K562 (cell line): ENCODE data around the gene GTPBP6. TPM values are rescaled to one million over a fixed set of nuclear protein-coding genes. Genes with fewer than 3 reads are reported as not detected.

Experiments used
- ATAC-seq: fragments of 200-7000 bp; cut with Tn5 transposase; 3 replicates; pipeline ENCODE4 v1.9.1; 2020; ENCODE audit warnings: moderate library complexity
- BruUV-seq: library from RNA; stranded (reverse); fragments of 400-500 nt; replicated peaks from 2 replicates; lab custom pipeline; 2021; lab: Mats Ljungman, UMichigan
- CTCF ChIA-PET: fragments of 300-600 bp; formaldehyde crosslinking; extraction: SDS; loops from one replicate; lab custom pipeline; 2021; ENCODE audit warnings: low intra/inter-chr PET ratio; lab: Yijun Ruan, JAX
- POLR2A ChIA-PET: fragments of 300-600, 350-650 bp; sonication (Branson Sonifier 250); formaldehyde crosslinking; extraction: SDS; loops from one replicate; lab custom pipeline; 2021; ENCODE audit warnings: antibody characterized with exemption, inconsistent platforms; lab: Yijun Ruan, JAX
- DNase-seq, 4 experiments: peaks; one replicate each; pipeline versions ENCODE4 v3.0.0 to v3.0.0-alpha.2; 2011 to 2018; ENCODE audit warnings: low spot score in 3 of 4, mixed read lengths in 3 of 4; ENCODE audit errors: extremely low read depth in 1 of 4
- FAIRE-seq: peaks from 2 replicates; lab custom pipeline; 2011; peaks lifted over from hg19 to GRCh38; lab: Jason Lieb, UNC
- H2AFZ ChIP-seq: 2 replicates; pipeline ENCODE4 v1.6.0; 2011; ENCODE audit warnings: low read depth, low read length, control low read depth, inconsistent platforms
- H3K27ac ChIP-seq: fragments of 200-600 bp; 3 replicates; pipeline ENCODE4 v1.8.0; 2011; ENCODE audit warnings: low read depth, mild to moderate bottlenecking, control low read depth, inconsistent platforms, low read length, moderate library complexity, mixed read lengths; ENCODE audit errors: extremely low read depth
- H3K27me3 ChIP-seq, 2 experiments: fragments of 300-600 bp in 1 of 2; 2 replicates in 1 of 2; 3 replicates in 1 of 2; pipeline versions ENCODE4 v1.6.0 to v1.8.0; 2011; ENCODE audit warnings: inconsistent platforms in 2 of 2, low read length in 2 of 2, mild to moderate bottlenecking in 1 of 2, mixed read lengths in 1 of 2, moderate library complexity in 1 of 2; ENCODE audit not compliant: control insufficient read depth in 2 of 2, insufficient read depth in 2 of 2
- H3K36me3 ChIP-seq: fragments of 300-600 bp; 3 replicates; pipeline ENCODE4 v1.8.0; 2011; ENCODE audit warnings: mild to moderate bottlenecking, low read length, inconsistent platforms; ENCODE audit not compliant: control insufficient read depth, insufficient read depth
- H3K4me1 ChIP-seq, 2 experiments: fragments of 200-600 bp in 1 of 2; replicated peaks in 1 of 2; 2 replicates in 1 of 2; 3 replicates in 1 of 2; pipeline versions ENCODE4 v1.5.1 to v1.8.0; 2011; ENCODE audit warnings: inconsistent platforms in 2 of 2, low read length in 2 of 2, mild to moderate bottlenecking in 1 of 2, mixed read lengths in 1 of 2, moderate library complexity in 1 of 2; ENCODE audit not compliant: control insufficient read depth in 2 of 2, insufficient read depth in 2 of 2
- H3K4me2 ChIP-seq: 2 replicates; pipeline ENCODE4 v1.6.1; 2011; ENCODE audit warnings: low read length, control low read depth, inconsistent platforms, mixed read lengths; ENCODE audit not compliant: insufficient read depth
- H3K4me3 ChIP-seq: fragments of 200-600 bp; sonication (generic), shearing (Covaris generic); 2 replicates; pipeline ENCODE4 v1.5.1; 2016; ENCODE audit warnings: control low read depth, inconsistent platforms
- H3K79me2 ChIP-seq: fragments of 200-600 bp; 3 replicates; pipeline ENCODE4 v1.8.0; 2011; ENCODE audit warnings: low read length, inconsistent platforms; ENCODE audit not compliant: control insufficient read depth, insufficient read depth
- H3K9ac ChIP-seq, 2 experiments: 2 replicates each; pipeline versions ENCODE4 v1.6.0 to v1.6.1; 2011; ENCODE audit warnings: low read depth in 2 of 2, low read length in 2 of 2, control low read depth in 1 of 2, inconsistent platforms in 1 of 2, mild to moderate bottlenecking in 1 of 2, mixed read lengths in 1 of 2; ENCODE audit not compliant: insufficient read depth in 1 of 2
- H3K9me1 ChIP-seq: one replicate; pipeline ENCODE4 v1.6.0; 2011; ENCODE audit warnings: inconsistent platforms, mild to moderate bottlenecking, low read length, moderate library complexity; ENCODE audit not compliant: control insufficient read depth, insufficient read depth
- H3K9me3 ChIP-seq: replicated peaks from 2 replicates; pipeline ENCODE4 v1.5.1; 2011; ENCODE audit warnings: low read depth, low read length, inconsistent platforms; ENCODE audit not compliant: control insufficient read depth, insufficient read depth
- H4K20me1 ChIP-seq: replicated peaks from 2 replicates; pipeline ENCODE4 v1.6.1; 2011; ENCODE audit warnings: low read length, inconsistent platforms, mixed read lengths; ENCODE audit not compliant: control insufficient read depth, insufficient read depth
- BHLHE40 ChIP-seq: IDR thresholded peaks from 2 replicates; pipeline ENCODE4 v1.6.1; 2011; ENCODE audit warnings: low read length, improper control_type of control experiment
- E2F3 ChIP-seq: fragments of 250-450 bp; sonication (Bioruptor Pico); IDR thresholded peaks from 2 replicates; pipeline ENCODE4 v1.4.0; 2020; ENCODE audit warnings: mild to moderate bottlenecking
- MCM3 ChIP-seq: fragments of 450-650 bp; IDR thresholded peaks from 2 replicates; pipeline ENCODE4 v1.6.1; 2016
- MEIS2 ChIP-seq: fragments of 450-650 bp; IDR thresholded peaks from 2 replicates; pipeline ENCODE4 v1.6.1; 2014; ENCODE audit warnings: mild to moderate bottlenecking; ENCODE audit not compliant: partially characterized antibody
- SMAD3 ChIP-seq: fragments of 450-650 bp; formaldehyde crosslinking; conservative IDR thresholded peaks from 2 replicates; pipeline ENCODE4 v1.4.0; 2020; ENCODE audit warnings: mild to moderate bottlenecking
- ZNF586 ChIP-seq: fragments of 450-650 bp; formaldehyde crosslinking; conservative IDR thresholded peaks from 2 replicates; pipeline ENCODE4 v1.4.0; 2020; ENCODE audit warnings: mild to moderate bottlenecking, moderate library complexity
- ZNF780A ChIP-seq: fragments of 250-450 bp; sonication (Bioruptor Pico); IDR thresholded peaks from 2 replicates; pipeline ENCODE4 v1.5.0; 2021; ENCODE audit warnings: mild to moderate bottlenecking
- WGBS: fragments of 100-300 bp; shearing (Covaris generic); methylation state at CpG from one replicate; pipeline ENCODE4 v1.1.6; 2016; ENCODE audit warnings: low coverage, mixed read lengths; ENCODE audit not compliant: insufficient coverage; ENCODE audit errors: missing lambda C conversion rate; 5-methylcytosine and 5-hydroxymethylcytosine counted together
- in situ Hi-C: fragments of 300-500 bp; cut with MboI; formaldehyde crosslinking; loops from 4 replicates; pipeline ENCODE4 v1.15.0; 2018; ENCODE audit warnings: inconsistent platforms, mixed read lengths
- intact Hi-C: fragments of 100-400 bp; cut with micrococcal nuclease; formaldehyde crosslinking; loops from 2 replicates; pipeline ENCODE4 v1.14.2; 2022
- polyA plus RNA-seq, 8 experiments: library from polyadenylated mRNA; depleted of rRNA in 4 of 8; stranded (reverse) in 5 of 8; unstranded in 3 of 8; fragments of >200 nt; fragmentation: Nextera tagmentation in 2 of 8; fragmentation: Illumina TruSeq in 1 of 8; extraction: Ambion mirVana in 2 of 8; extraction: Trizol in 1 of 8; gene quantifications; 2 replicates each; pipeline versions ENCODE4 v1.2.1 to v1.2.3, GENCODE V29; 2011 to 2014; ENCODE audit warnings: inconsistent platforms in 1 of 8, missing spikeins in 1 of 8
- total RNA-seq, 7 experiments: library from RNA; depleted of rRNA in 6 of 7; stranded (reverse); fragments of >200 nt in 6 of 7; fragmentation: Illumina TruSeq in 2 of 7; extraction: Trizol in 2 of 7; gene quantifications; 2 replicates each; pipeline versions ENCODE4 v1.2.1 to v1.2.3, GENCODE V29; 2011 to 2021; ENCODE audit warnings: low replicate concordance in 1 of 7
- TF ChIP-seq, protein P1 (sequence below): fragments of 250-450 bp; sonication (Bioruptor Pico); IDR thresholded peaks from 2 replicates; pipeline ENCODE4 v1.8.0; 2022; ENCODE audit warnings: inconsistent platforms, mild to moderate bottlenecking, moderate library complexity, borderline replicate concordance
- TF ChIP-seq, protein P2 (sequence below): fragments of 250-450 bp; sonication (Bioruptor Pico); IDR thresholded peaks from 2 replicates; pipeline ENCODE4 v1.6.1; 2021; ENCODE audit warnings: mild to moderate bottlenecking

Gene GTPBP6
- total and polyA plus RNA-seq, 9 of the 15 experiments (the other 6 are each of a cell fraction or from before 2014, with no cell fraction given) = 0.24 to 35.2 (median 8.0) TPM

DNA sequence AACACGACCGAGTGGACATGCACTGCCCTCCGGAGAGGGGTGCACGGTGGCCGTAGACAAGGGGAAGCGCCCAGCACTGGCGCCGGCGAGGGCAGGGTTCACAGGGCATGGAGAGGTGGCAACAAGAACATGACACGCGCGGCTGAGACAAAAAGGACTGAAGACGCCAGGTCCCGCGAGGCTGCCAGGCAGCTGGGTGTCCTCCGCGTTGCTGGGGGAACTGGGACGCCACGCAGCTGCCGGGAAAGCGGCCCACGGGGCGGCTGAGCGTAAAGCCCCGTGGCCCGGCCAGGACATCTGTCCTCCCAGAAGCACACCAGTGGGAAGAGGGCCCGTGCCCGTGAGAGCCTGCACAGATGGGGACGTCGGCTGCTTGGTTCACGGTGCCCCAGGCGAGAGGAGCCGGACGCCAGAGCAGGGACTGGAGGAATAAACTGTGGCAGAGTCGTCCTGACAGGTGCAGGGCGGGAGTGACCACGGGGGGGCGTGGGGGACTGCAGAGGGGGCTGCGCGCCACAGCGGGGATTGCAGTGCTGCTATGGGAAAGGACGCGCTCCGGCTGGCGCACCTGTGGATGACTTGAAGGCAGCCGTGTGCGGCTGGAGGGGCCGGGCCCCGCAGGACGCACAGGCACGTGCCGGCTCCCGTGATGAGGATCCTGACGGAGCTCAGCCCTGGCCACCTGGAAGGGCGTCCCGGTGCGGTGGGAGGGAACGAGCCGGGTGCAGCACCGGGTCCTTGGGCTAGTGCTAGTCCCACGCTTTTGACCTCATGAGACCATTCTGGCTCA lies 32.1 kb upstream of the GTPBP6 start (continued):
- TF ChIP-seq BHLHE40 (no peak), ZNF586 (no peak), MEIS2 (no peak)

DNA sequence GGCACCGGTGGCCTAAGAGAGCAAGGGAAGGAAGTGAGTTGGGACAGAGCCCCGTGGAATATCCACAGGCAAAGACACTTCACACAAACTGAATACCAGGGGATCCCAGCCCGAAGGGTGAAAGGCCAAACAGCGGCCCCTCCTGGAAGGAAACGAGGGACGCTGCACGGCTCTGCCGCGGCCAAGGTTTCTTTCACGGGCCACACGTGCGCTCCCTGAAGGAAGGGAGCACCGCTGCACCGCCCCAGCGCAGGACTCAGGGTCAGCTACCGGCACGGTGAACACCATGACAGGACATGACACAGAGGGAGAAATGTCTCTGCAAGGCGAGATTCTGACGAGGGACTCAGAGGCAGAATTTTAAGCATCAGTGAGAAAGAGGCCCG lies 31.5 kb upstream of the GTPBP6 start:
- Histone ChIP-seq H3K79me2 (no peaks in the 10 kb centered on the region), H3K4me1 (0 out of 5 replicates have a peak, but pooled peaks cover 0 to 4% of the 10 kb centered on the region in 2 experiments), H3K9me3 (no peaks in the 10 kb centered on the region), H3K4me3 (no peak overlapping the region), H3K4me2 (no peak overlapping the region), H3K9ac (no peak overlapping the region), H3K27me3 (no peaks in the 10 kb centered on the region), H4K20me1 (no peaks in the 10 kb centered on the region), H3K27ac (no peak overlapping the region), H3K9me1 (no peaks in the 10 kb centered on the region), H2AFZ (no peak overlapping the region), H3K36me3 (no peaks in the 10 kb centered on the region)
- FAIRE-seq = no peak
- CTCF ChIA-PET = no interaction called here
- intact Hi-C loops (no loop called here), in situ Hi-C loops (no loop called here)
- POLR2A ChIA-PET = no interaction called here
- no peak for DNase-seq
- TF ChIP-seq, protein P1, sequence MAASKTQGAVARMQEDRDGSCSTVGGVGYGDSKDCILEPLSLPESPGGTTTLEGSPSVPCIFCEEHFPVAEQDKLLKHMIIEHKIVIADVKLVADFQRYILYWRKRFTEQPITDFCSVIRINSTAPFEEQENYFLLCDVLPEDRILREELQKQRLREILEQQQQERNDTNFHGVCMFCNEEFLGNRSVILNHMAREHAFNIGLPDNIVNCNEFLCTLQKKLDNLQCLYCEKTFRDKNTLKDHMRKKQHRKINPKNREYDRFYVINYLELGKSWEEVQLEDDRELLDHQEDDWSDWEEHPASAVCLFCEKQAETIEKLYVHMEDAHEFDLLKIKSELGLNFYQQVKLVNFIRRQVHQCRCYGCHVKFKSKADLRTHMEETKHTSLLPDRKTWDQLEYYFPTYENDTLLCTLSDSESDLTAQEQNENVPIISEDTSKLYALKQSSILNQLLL (CRISPR knock-in tag) = no peak
- no peak for TF ChIP-seq SMAD3 (CRISPR knock-in tag)
- no peak for TF ChIP-seq ZNF780A (CRISPR knock-in tag)
- TF ChIP-seq MCM3 = no peak
- TF ChIP-seq, protein P2, sequence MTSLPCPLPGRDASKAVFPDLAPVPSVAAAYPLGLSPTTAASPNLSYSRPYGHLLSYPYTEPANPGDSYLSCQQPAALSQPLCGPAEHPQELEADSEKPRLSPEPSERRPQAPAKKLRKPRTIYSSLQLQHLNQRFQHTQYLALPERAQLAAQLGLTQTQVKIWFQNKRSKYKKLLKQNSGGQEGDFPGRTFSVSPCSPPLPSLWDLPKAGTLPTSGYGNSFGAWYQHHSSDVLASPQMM (CRISPR knock-in tag) = no peak
- no peak for TF ChIP-seq E2F3 (CRISPR knock-in tag)
- BruUV-seq = no TSS peak
- WGBS = 88% methylated on average over 12 of the region's 20 CpGs
- ATAC-seq = no peak
